B cell (primary cell): Measurements from ENCODE around the gene LYRM9. TPM values are rescaled to one million over a fixed set of nuclear protein-coding genes. Genes with fewer than 3 reads are reported as not detected.

ENCODE experiments used
- ATAC-seq: fragments of 200-7000 bp; cut with Tn5 transposase; one replicate; pipeline ENCODE4 v1.10.0; 2021; ENCODE audit warnings: low read depth, mild to moderate bottlenecking, moderate number of reproducible peaks, moderate library complexity
- CTCF ChIA-PET: fragments of 350-600 bp; sonication (Branson Sonifier 250); formaldehyde crosslinking; loops from one replicate; lab custom pipeline; 2021; ENCODE audit warnings: antibody characterized with exemption, inconsistent platforms; lab: Charles Lee
- POLR2A ChIA-PET: fragments of 350-600 bp; sonication (Branson Sonifier 250); formaldehyde crosslinking; loops from one replicate; lab custom pipeline; 2021; ENCODE audit warnings: antibody characterized with exemption; lab: Charles Lee
- DNase-seq: peaks from one replicate; pipeline ENCODE4 v3.0.0; 2013
- H2AFZ ChIP-seq: 2 replicates; pipeline ENCODE4 v1.6.1; 2012; ENCODE audit warnings: mild to moderate bottlenecking, low read depth, low read length; ENCODE audit not compliant: insufficient read depth, poor library complexity, severe bottlenecking
- H3K27ac ChIP-seq, 2 donors: 1 replicate in 1 of 2; 2 replicates in 1 of 2; pipeline ENCODE4 v1.5.1; 2012 to 2013; ENCODE audit warnings: low read length in 2 of 2, mild to moderate bottlenecking in 2 of 2, moderate library complexity in 1 of 2
- H3K27me3 ChIP-seq, 4 experiments: fragments of 200-600 bp in 1 of 4; sonication (generic) in 1 of 4; replicated peaks in 1 of 4; 1 replicate in 2 of 4; 2 replicates in 2 of 4; pipeline versions ENCODE4 v1.6.1 to v1.7.0; 2013 to 2016; ENCODE audit warnings: low read length in 3 of 4, mild to moderate bottlenecking in 2 of 4, mixed read lengths in 1 of 4, moderate library complexity in 1 of 4; ENCODE audit not compliant: insufficient read depth in 4 of 4, control insufficient read depth in 3 of 4; ENCODE audit errors: control extremely low read depth in 1 of 4
- H3K36me3 ChIP-seq, 2 experiments: replicated peaks in 1 of 2; 1 replicate in 1 of 2; 2 replicates in 1 of 2; pipeline versions ENCODE4 v1.6.1 to v1.7.1; 2013; ENCODE audit warnings: low read length in 1 of 2; ENCODE audit not compliant: insufficient read depth in 2 of 2, control insufficient read depth in 1 of 2; ENCODE audit errors: control extremely low read depth in 1 of 2, extremely low read depth in 1 of 2
- H3K4me1 ChIP-seq, 2 donors: fragments of 200-600 bp in 1 of 2; sonication (generic) in 1 of 2; 1 replicate in 1 of 2; 2 replicates in 1 of 2; pipeline versions ENCODE4 v1.5.1 to v1.6.1; 2013 to 2017; ENCODE audit warnings: low read length in 2 of 2; ENCODE audit not compliant: control insufficient read depth in 2 of 2, insufficient read depth in 2 of 2
- H3K4me2 ChIP-seq: replicated peaks from 2 replicates; pipeline ENCODE3; 2012; ENCODE audit warnings: mild to moderate bottlenecking, low read depth, low read length; ENCODE audit not compliant: poor library complexity, severe bottlenecking
- H3K4me3 ChIP-seq, 5 experiments: fragments of 200-600 bp in 1 of 5; sonication (generic) in 1 of 5; 1 replicate in 3 of 5; 2 replicates in 2 of 5; pipeline versions ENCODE4 v1.5.1 to v1.7.0; 2011 to 2016; ENCODE audit warnings: low read length in 4 of 5, mild to moderate bottlenecking in 4 of 5, low read depth in 2 of 5, control low read depth in 1 of 5, moderate library complexity in 1 of 5; ENCODE audit not compliant: insufficient read depth in 1 of 5; ENCODE audit errors: control extremely low read depth in 1 of 5, extremely low read depth in 1 of 5
- H3K79me2 ChIP-seq: fragments of 200-600 bp; sonication (generic); one replicate; pipeline ENCODE4 v1.6.0; 2016; ENCODE audit warnings: low read length; ENCODE audit not compliant: control insufficient read depth, insufficient read depth
- H3K9ac ChIP-seq: fragments of 200-600 bp; sonication (generic); 2 replicates; pipeline ENCODE4 v1.6.1; 2017; ENCODE audit warnings: mild to moderate bottlenecking, low read length, moderate library complexity
- H3K9me3 ChIP-seq, 3 donors: one replicate each; pipeline versions ENCODE4 v1.6.1 to v1.7.1; 2013; ENCODE audit warnings: low read length in 2 of 3; ENCODE audit not compliant: control insufficient read depth in 2 of 3, insufficient read depth in 1 of 3; ENCODE audit errors: control extremely low read depth in 1 of 3
- H4K20me1 ChIP-seq: 2 replicates; pipeline ENCODE4 v1.6.0; 2012; ENCODE audit warnings: mild to moderate bottlenecking, low read length; ENCODE audit not compliant: insufficient read depth, control insufficient read depth, poor library complexity, severe bottlenecking
- H3K27ac Mint-ChIP-seq: one replicate; pipeline ENCODE4 v1.8.0; 2021; ENCODE audit warnings: mixed read lengths
- H3K27me3 Mint-ChIP-seq: one replicate; pipeline ENCODE4 v1.8.0; 2021; ENCODE audit warnings: mixed read lengths
- H3K4me1 Mint-ChIP-seq: one replicate; pipeline ENCODE4 v1.8.0; 2021; ENCODE audit warnings: mixed read lengths
- H3K4me3 Mint-ChIP-seq: one replicate; pipeline ENCODE4 v1.8.0; 2021; ENCODE audit warnings: mixed read lengths
- H3K9me3 Mint-ChIP-seq: one replicate; pipeline ENCODE4 v1.8.0; 2022; ENCODE audit warnings: mixed read lengths; ENCODE audit not compliant: insufficient read depth
- CTCF ChIP-seq: fragments of 200-600 bp; IDR thresholded peaks from one replicate; pipeline ENCODE4 v1.8.0; 2022; ENCODE audit warnings: antibody characterized with exemption, mild to moderate bottlenecking
- EZH2 ChIP-seq: IDR thresholded peaks from 2 replicates; pipeline ENCODE4 v1.6.1; 2012; ENCODE audit warnings: borderline replicate concordance, low read depth, mild to moderate bottlenecking, moderate library complexity, low read length; ENCODE audit not compliant: insufficient read depth, poor library complexity, severe bottlenecking
- WGBS: methylation state at CpG from one replicate; pipeline ENCODE4 v1.1.5; 2013; ENCODE audit warnings: missing lambda C conversion rate; ENCODE audit not compliant: insufficient coverage; 5-methylcytosine and 5-hydroxymethylcytosine counted together
- intact Hi-C: fragments of 100-400 bp; cut with micrococcal nuclease; formaldehyde crosslinking; loops from one replicate; pipeline ENCODE4 v1.10.0; 2022
- polyA plus RNA-seq: library from polyadenylated mRNA; depleted of rRNA; stranded (reverse); fragments of >200 nt; gene quantifications from 2 replicates; pipeline ENCODE4 v1.2.3, GENCODE V29; 2012
- total RNA-seq, 2 donors: library from RNA; stranded (reverse); fragments of 120-200 nt in 1 of 2; gene quantifications; 1 replicate in 1 of 2; 2 replicates in 1 of 2; pipeline versions ENCODE4 v1.2.3 to v1.2.4, GENCODE V29; 2013 to 2022

The LYRM9 gene
- total and polyA plus RNA-seq, 2 donors (not counting 1 experiment from before 2014, with no cell fraction given): 12.1 to 14.2 TPM

- peaks cover under 1% of the 10 kb centered on the region for H3K4me1 Mint-ChIP-seq
- TF ChIP-seq CTCF: no peak
- TF ChIP-seq EZH2: no peak
- intact Hi-C loops: loop anchor here (10.0 kb wide), 1 partner anchor 605 kb away; the partner anchor contains the start of gene WSB1
- H3K27ac Mint-ChIP-seq: no peak overlapping the region
- Histone ChIP-seq H3K9me3 (no peaks in the 10 kb centered on the region), H3K27ac (no peak overlapping the region), H3K4me2 (no peak overlapping the region), H4K20me1 (no peaks in the 10 kb centered on the region), H3K4me1 (peaks cover 0 to 1% of the 10 kb centered on the region in 2 donors), H3K36me3 (no peaks in the 10 kb centered on the region), H3K79me2 (no peaks in the 10 kb centered on the region), H3K27me3 (peaks cover 0 to 9% (median 4%) of the 10 kb centered on the region in 4 experiments), H3K9ac (no peak overlapping the region), H2AFZ (no peak overlapping the region), H3K4me3 (no peak overlapping the region)
- no peaks in the 10 kb centered on the region for H3K9me3 Mint-ChIP-seq
- CTCF ChIA-PET: interaction anchor here (0.6 to 1.5 kb wide), 2 partner anchors 18 to 94 kb away, joined by 3 to 7 read pairs; no protein-coding TSS in a partner anchor
- peaks cover 19% of the 10 kb centered on the region for H3K27me3 Mint-ChIP-seq
- DNase-seq: no peak
- WGBS: 100% methylated on average over 1 of the region's 3 CpGs
- H3K4me3 Mint-ChIP-seq: no peak overlapping the region
- POLR2A ChIA-PET: no interaction called here
- no peak for ATAC-seq
Observed at GRCh38 chr17:27899525-27899924, 6.4 kb upstream of the LYRM9 start.

GRCh38 chr17:27898096-27898495 lies 4.9 kb upstream of the LYRM9 start:
- Histone ChIP-seq H3K4me3 (no peak overlapping the region), H3K9me3 (no peaks in the 10 kb centered on the region), H3K79me2 (no peaks in the 10 kb centered on the region), H3K4me2 (no peak overlapping the region), H4K20me1 (no peaks in the 10 kb centered on the region), H2AFZ (no peak overlapping the region), H3K36me3 (no peaks in the 10 kb centered on the region), H3K9ac (no peak overlapping the region), H3K4me1 (peaks cover 12 to 14% of the 10 kb centered on the region in 2 donors), H3K27ac (no peak overlapping the region), H3K27me3 (peaks cover 0 to 8% (median 4%) of the 10 kb centered on the region in 4 experiments)
- ChIA-PET CTCF (no interaction called here), POLR2A (interaction anchor here (0.6 kb wide), 1 partner anchor 196 kb away, joined by 4 read pairs; no protein-coding TSS in a partner anchor)
- ATAC-seq (no peak), DNase-seq (no peak)
- Mint-ChIP-seq H3K9me3 (no peaks in the 10 kb centered on the region), H3K27me3 (peaks cover 13% of the 10 kb centered on the region), H3K4me1 (peaks cover 11% of the 10 kb centered on the region), H3K27ac (no peak overlapping the region), H3K4me3 (no peak overlapping the region)
- TF ChIP-seq CTCF (no peak), EZH2 (no peak)
- intact Hi-C loops: loop anchor here (10.0 kb wide), 1 partner anchor 603 kb away; the partner anchor contains the start of gene WSB1
